Brain microvascular endothelial cell (primary cell): Measurements from ENCODE around the gene ZNF789.

Experiments used
- DNase-seq: peaks from one replicate; pipeline ENCODE4 v3.0.0-alpha.2; 2020
- H3K27ac ChIP-seq: fragments of 250-450 bp; sonication (Bioruptor Pico); 2 replicates; pipeline ENCODE4 v1.5.1; 2020; ENCODE audit warnings: mild to moderate bottlenecking, moderate library complexity
- H3K27me3 ChIP-seq: fragments of 250-450 bp; sonication (Bioruptor Pico); replicated peaks from 2 replicates; pipeline ENCODE4 v1.5.1; 2020; ENCODE audit warnings: mild to moderate bottlenecking
- H3K36me3 ChIP-seq: fragments of 250-450 bp; sonication (Bioruptor Pico); replicated peaks from 2 replicates; pipeline ENCODE4 v1.5.1; 2020; ENCODE audit warnings: mild to moderate bottlenecking
- H3K4me3 ChIP-seq: 2 replicates; pipeline ENCODE4 v1.5.1; 2011; ENCODE audit warnings: low read depth, mild to moderate bottlenecking, control low read depth, low read length, moderate library complexity
- CTCF ChIP-seq: IDR thresholded peaks from 2 replicates; pipeline ENCODE4 v1.5.1; 2011; ENCODE audit warnings: low read depth, mild to moderate bottlenecking, moderate library complexity, low read length, control low read depth, inconsistent platforms; ENCODE audit errors: missing control alignments
- in situ Hi-C: cut with HindIII; loops from 2 replicates; pipeline ENCODE4 v1.10.0; 2017; ENCODE audit warnings: low sequenced_read_pairs, low pct_ligation_motif_present

The ZNF789 gene

GRCh38 chr7:99461221-99461620, 11.5 kb upstream of the ZNF789 start:
- in situ Hi-C loops: no loop called here
- TF ChIP-seq CTCF: peak; percentile 8
- H3K27ac ChIP-seq: no peak overlapping the region
- no peak for DNase-seq
- H3K27me3 ChIP-seq: no peaks in the 10 kb centered on the region
- peaks cover 55% of the 10 kb centered on the region for H3K36me3 ChIP-seq
- H3K4me3 ChIP-seq: no peak overlapping the region

GRCh38 chr7:99465421-99465768, 7.3 kb upstream of the ZNF789 start:
- Histone ChIP-seq H3K27me3 (no peaks in the 10 kb centered on the region), H3K27ac (peak overlapping the region; percentile 75), H3K36me3 (peaks cover 17% of the 10 kb centered on the region), H3K4me3 (peak overlapping the region; percentile 99)
- TF ChIP-seq CTCF: no peak
- in situ Hi-C loops: no loop called here
- DNase-seq: no peak

- Histone ChIP-seq H3K4me3 (no peak overlapping the region), H3K36me3 (peaks cover 4% of the 10 kb centered on the region), H3K27me3 (no peaks in the 10 kb centered on the region), H3K27ac (no peak overlapping the region)
- no peak for DNase-seq
- in situ Hi-C loops: no loop called here
- TF ChIP-seq CTCF: no peak
Measured at GRCh38 chr7:99468336-99468918, 4.3 kb upstream of the ZNF789 start.

GRCh38 chr7:99469381-99470065, 3.2 kb upstream of the ZNF789 start:
- H3K4me3 ChIP-seq: no peak overlapping the region
- H3K36me3 ChIP-seq: no peaks in the 10 kb centered on the region
- DNase-seq: no peak
- in situ Hi-C loops: no loop called here
- no peak for TF ChIP-seq CTCF
- H3K27ac ChIP-seq: no peak overlapping the region
- no peaks in the 10 kb centered on the region for H3K27me3 ChIP-seq

- Histone ChIP-seq H3K27me3 (no peaks in the 10 kb centered on the region), H3K4me3 (peak overlapping the region; percentile 95), H3K27ac (peak overlapping the region; percentile 76), H3K36me3 (peaks cover 14% of the 10 kb centered on the region)
- peak; percentile 68 for DNase-seq
- no peak for TF ChIP-seq CTCF
- in situ Hi-C loops: no loop called here
Measured at GRCh38 chr7:99473315-99473596, 566 bp downstream of the ZNF789 start.

GRCh38 chr7:99476107-99476506, 3.4 kb downstream of the ZNF789 start:
- Histone ChIP-seq H3K36me3 (peaks cover 31% of the 10 kb centered on the region), H3K27me3 (no peaks in the 10 kb centered on the region), H3K27ac (no peak overlapping the region), H3K4me3 (no peak overlapping the region)
- TF ChIP-seq CTCF: no peak
- in situ Hi-C loops: no loop called here
- DNase-seq: no peak
